Measurements from ENCODE around the gene HMCN1.

The HMCN1 gene

DNA sequence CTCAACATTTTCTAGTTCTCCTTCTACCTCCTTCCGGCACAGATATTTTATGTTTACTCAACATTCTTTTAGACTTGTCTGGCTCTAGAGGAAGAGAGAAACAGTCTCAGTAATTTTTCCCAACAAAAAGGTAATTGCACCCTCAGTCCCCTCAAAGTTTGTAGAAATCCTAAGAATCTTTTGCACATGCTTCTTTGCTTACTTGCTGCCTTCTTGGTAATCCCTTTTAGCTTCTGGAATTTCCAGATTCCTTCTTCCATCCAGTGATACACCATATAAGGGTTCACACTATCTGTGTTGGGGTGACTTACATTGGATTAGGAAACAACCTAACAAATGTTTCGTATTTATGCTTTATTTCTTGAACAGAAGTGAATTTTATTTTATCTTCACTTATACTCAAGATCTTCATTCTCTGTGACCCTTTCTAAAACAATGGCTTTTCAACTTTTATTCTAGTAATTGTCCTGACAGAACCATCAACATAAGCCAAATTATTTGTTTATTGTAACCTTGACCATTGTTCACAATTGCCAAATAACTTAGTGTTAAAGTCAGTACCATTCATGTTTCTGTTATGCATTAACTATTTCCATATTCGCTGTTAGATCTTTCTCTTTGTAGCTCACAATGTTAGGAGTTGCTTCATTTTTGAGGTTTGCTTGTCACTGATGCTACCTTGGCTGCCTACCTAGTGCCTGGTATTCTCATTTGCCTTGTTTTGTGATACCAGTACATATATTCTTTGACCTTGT is 238.1 kb downstream of the HMCN1 start:
- DNase-seq = no peak

DNA sequence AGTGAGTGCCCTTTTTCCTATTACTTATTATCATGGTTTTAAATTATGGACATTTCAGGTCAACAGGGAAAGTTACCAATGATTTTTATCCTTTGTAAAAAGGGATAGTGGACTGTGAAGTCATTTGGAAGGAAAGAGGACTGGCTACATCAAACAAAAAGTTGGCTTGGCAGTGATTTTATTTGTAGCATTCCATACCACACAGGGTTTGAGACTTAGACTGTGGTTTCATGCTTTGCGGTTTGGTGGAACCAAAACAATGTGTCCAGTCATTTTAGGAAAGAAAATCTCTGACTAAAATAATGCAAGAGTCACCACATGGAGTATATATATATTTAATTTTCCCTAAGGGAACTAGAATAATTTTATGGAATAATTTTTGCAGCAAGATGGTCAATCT is 239.5 kb downstream of the HMCN1 start:
- no peak for DNase-seq

GRCh38 chr1:185974367-185975170 is 240.4 kb downstream of the HMCN1 start:
- DNase-seq = no peak

GRCh38 chr1:185980891-185981290 is 246.7 kb downstream of the HMCN1 start:
- DNase-seq = no peak

- no peak for DNase-seq
Measured at GRCh38 chr1:185984113-185984836, 250.1 kb downstream of the HMCN1 start.

GRCh38 chr1:185987611-185988321 is 253.6 kb downstream of the HMCN1 start:
- no peak for DNase-seq

DNA sequence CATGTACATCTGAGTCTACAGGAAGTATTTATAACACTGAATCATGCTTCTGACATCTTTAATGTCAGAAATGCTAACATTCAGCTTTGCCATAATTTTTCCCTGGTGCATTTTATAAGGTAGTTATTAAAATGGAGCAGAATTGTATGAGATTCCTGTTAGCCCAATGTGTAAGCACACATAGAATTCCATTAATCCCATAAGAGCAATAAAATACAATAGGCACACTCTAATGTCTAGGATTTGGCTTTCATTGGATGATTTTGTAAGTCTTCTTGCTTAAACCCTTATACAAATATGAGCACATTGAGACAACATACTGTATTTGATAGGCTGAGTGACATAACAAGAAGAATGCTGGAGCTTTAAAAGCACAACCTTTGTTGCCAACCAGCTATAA is 256.4 kb downstream of the HMCN1 start:
- DNase-seq = no peak

DNA sequence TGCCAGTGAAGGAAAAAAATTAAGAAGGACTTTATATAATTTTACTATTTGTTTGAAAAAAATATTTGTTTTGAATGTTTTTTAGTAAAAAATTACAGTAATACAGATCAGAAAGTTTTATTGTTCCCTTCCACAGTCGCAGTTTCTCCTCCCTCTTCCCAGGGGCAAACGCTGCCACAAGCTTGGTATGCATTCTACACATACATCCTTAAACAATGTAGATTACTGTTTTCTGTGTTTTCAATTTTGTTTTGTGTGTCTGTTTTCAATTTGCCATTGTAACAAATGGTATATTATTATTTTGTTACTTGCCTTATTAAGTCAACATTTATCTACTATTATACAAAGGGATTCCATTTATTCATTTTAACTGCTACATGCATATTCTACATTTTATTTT is 257.1 kb downstream of the HMCN1 start:
- no peak for DNase-seq

DNA sequence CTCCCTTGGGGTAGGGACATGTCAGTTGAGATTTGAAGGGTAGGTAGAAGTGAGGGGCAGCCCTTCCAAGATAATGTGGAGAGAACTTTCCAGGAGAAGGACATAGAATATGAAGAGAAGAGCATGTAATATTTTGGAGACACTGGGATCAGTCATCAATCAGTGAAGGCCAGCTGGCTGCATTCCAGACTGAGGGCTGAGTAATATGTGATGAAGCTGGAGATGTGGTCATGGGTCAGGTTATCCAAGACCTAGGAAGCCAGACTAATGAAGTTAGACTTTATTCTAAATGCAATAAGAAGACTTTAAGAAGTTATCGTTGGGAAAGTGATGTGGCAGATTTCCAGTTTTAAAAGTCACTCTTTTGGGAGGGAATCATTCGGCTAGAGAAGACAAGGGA is 262.0 kb downstream of the HMCN1 start:
- no peak for DNase-seq

DNA sequence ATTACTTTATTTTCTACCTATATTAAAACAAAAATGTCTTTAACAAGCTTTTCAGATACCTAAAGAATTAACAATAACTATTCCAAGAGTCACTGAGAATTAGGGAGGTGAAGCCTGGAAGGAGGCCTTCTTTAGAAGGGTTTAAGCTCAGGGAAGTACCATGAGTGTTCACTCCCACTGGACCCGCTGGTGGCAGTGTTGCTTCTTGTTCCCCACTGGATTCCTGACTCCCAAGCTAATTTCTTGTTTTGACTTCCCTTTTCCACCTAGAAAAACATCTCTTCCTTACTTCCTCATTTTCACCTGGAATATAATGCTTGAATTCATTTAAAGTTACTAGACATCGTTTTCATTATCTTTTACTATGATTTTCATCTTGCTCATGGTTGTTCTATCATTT is 264.2 kb downstream of the HMCN1 start:
- no peak for DNase-seq

DNA sequence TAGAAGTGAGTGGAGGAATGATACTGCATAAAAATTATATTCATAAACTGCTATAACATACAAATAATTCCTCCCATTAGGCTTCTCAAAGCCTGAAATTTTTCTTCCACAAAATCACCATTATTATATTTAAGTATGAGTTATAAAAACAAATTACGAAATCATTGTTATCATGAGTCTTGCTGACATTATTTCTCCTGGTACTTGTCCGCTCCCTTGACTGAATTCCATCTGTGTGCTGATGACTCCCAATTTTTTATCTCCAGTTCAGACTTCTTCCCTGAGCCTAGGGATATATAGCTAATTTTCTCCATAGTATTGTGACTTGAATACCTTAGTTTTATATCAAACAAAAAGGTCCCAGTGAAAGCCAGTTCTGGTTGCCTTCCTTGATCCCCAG is 268.2 kb downstream of the HMCN1 start:
- no peak for DNase-seq

DNA sequence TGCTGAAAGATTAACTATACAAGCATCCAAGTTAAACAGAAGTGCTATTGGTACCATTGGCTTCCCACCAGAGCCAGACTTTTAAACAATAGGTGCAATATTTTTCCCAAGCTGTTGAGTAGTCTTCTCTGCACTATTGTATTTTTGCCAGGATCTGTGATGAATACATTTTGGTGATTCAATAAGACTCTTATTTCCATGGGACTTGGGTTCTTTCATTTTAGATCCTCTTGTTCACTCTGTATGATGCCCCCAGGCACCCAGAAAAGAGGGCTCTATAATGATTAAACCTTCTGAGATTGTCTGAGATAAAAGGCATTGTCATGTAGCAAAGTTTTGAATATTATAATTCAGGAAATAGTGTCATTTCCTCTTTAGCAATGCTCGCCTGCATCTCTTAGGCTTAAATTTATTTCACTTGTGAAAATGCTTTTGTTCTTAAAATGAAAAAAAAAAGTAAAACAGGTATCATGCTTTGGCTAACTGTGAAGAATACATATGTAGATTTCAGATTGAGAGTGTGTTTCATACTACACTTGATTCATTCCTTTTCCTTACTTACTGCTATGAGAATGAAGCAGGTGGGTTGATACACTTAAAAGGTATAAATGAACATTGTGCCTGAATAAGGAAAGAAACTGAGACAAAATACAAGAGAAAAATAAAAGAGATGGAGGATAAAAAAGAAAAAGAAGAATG is 275.0 kb downstream of the HMCN1 start:
- no peak for DNase-seq

DNA sequence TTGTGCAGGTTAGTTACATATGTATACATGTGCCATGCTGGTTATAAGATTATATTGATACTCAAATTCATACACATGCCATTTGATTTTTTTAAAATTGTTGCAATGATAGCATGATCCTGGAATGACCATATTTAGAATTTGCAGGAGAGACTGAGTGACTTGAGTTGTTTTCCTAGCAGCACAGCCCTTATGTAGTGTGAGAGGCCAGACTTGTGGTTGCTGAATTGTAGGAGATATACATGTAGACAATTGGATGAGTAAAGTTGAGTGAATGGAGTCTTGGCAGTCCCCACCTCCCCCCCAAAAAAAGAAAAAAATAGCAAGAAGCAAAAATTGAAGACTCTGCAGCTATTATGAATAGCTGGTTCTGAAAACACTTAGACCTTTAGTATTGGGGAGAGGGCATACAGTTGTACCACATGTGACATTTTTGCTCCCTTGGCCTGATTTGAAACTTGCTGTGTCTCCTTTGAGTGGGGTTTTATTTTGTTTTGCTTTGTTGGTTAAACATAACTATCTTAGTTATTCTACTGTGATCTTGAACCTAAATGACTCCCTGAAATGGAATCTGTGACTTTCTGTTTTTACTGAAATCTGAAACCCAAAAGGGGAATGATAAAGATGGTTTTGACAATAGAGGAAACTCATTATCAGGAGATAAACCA is 280.3 kb downstream of the HMCN1 start:
- DNase-seq = no peak

- no peak for DNase-seq
Measured at GRCh38 chr1:186016856-186017255, 282.7 kb downstream of the HMCN1 start.

DNA sequence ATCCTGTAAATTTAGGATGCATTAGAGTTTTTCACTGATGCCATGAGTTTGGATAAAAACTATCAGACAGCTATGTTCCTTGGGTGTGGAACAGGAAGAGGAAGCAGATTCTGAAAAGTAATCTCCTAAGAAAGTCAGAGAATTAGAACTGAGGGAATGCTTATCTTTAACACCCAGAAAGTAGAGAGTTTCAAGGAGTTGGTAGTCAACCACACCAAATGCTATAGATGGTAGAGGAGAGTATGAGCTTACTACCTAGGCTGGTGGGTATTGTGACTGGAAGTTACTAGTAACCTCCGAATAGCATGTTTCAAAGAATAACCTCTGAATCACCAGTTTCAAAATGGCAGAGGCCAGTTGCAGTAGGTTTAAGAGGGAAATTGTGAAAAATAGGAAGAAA is 288.0 kb downstream of the HMCN1 start:
- no peak for DNase-seq

DNA sequence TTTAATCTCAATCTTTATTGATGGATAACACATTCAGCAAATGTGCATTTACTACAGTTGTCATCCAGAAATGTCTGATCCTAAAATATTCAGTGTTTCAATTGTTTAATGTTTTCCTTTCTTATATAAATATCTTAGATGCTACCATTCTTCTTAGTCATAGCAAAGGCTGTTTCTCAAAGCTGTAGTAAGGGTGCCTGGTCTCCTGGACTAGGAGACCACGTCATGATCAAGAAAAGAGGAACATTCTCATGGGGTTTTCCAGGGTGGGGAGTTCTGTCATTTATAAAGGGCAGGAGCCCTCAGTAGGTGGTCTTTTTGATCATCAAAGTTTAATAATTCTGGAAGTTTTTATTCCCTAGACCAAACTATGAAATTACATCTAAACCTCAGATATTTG is 292.8 kb downstream of the HMCN1 start:
- no peak for DNase-seq

GRCh38 chr1:186027621-186028020 is 293.4 kb downstream of the HMCN1 start:
- no peak for DNase-seq

GRCh38 chr1:186030453-186030852 is 296.3 kb downstream of the HMCN1 start:
- no peak for DNase-seq

GRCh38 chr1:186033847-186034271 is 299.7 kb downstream of the HMCN1 start:
- DNase-seq = no peak

GRCh38 chr1:186042230-186042629 is 308.0 kb downstream of the HMCN1 start:
- DNase-seq = no peak

DNA sequence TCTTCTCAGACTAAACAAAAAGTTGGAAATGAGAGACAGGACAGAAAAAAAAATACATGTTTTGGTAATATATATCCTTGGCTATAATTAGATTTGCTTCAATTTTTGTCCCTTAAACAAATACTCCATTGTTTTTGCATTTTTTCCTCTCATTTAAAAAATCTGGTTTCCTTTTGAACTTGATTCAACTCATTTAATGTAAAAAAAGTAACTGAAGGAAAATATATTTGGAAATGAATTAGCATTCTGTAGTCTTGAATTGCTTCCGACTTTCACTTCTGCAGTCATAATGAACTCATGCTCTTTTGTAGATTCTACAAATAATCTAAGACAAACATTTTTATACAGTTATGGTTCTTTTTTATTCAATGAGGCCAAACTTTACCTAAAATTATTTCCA is 309.1 kb downstream of the HMCN1 start:
- no peak for DNase-seq

All from activated CD8-positive, alpha-beta memory T cell treated with anti-CD3 and anti-CD28 coated beads, Interleukin-2, amount 50 U/mL, for 4 hours (primary cell).